ENCODE data around the gene KCNH8. TPM values are rescaled to one million over a fixed set of nuclear protein-coding genes. Genes with fewer than 3 reads are reported as not detected.

The KCNH8 gene
- total RNA-seq, 1 experiment from 2014 or later: not detected

DNA sequence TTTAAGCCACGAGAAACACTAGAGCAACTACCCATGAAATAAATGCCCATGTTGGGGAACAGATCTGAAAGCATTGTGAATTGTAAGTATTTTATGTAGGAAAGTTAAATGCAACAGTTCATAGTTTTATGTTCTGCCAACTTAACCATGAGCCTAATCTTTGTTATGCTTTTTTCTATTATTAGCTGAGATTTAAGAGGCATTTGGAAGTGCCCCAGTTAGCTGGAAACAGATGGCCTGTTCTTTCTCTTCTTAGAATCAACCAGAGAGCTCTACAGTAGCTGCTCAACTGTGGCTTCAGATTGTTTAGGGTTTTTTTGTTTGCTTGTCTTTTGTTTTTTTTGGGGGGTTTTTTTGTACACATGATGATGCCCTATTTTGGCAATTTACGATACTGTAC, 284.4 kb downstream of the KCNH8 start:
- H3K36me3 ChIP-seq (ENCODE audit: control insufficient read depth, insufficient read depth, low read length): no peaks in the 10 kb centered on the region
- no peak overlapping the region for H3K4me3 ChIP-seq (ENCODE audit: low read depth in 2 of 2, low read length in 2 of 2)
- ATAC-seq (no peak), DNase-seq (ENCODE audit: low read depth, low spot score) (no peak)
- ChIA-PET CTCF (no interaction called here), POLR2A (no interaction called here)
- intact Hi-C loops (cut with micrococcal nuclease; ENCODE audit: unreplicated experiment): no loop called here
- no peaks in the 10 kb centered on the region for H3K27me3 ChIP-seq (ENCODE audit: control insufficient read depth, insufficient read depth, low read length)
- no peaks in the 10 kb centered on the region for H3K4me1 ChIP-seq (ENCODE audit: control insufficient read depth, insufficient read depth, low read length)
- TF ChIP-seq SIN3A (IDR thresholded peaks at IDR 0.05; ENCODE audit: borderline replicate concordance, insufficient read depth, low read depth, low read length) (no peak), CTCF (IDR thresholded peaks at IDR 0.05) (no peak), TCF7L2 (IDR thresholded peaks at IDR 0.05; ENCODE audit: low read depth, low read length) (no peak), POLR2AphosphoS5 (IDR thresholded peaks at IDR 0.05; ENCODE audit: low read depth, low read length) (no peak)
- TF ChIP-seq, protein P1, sequence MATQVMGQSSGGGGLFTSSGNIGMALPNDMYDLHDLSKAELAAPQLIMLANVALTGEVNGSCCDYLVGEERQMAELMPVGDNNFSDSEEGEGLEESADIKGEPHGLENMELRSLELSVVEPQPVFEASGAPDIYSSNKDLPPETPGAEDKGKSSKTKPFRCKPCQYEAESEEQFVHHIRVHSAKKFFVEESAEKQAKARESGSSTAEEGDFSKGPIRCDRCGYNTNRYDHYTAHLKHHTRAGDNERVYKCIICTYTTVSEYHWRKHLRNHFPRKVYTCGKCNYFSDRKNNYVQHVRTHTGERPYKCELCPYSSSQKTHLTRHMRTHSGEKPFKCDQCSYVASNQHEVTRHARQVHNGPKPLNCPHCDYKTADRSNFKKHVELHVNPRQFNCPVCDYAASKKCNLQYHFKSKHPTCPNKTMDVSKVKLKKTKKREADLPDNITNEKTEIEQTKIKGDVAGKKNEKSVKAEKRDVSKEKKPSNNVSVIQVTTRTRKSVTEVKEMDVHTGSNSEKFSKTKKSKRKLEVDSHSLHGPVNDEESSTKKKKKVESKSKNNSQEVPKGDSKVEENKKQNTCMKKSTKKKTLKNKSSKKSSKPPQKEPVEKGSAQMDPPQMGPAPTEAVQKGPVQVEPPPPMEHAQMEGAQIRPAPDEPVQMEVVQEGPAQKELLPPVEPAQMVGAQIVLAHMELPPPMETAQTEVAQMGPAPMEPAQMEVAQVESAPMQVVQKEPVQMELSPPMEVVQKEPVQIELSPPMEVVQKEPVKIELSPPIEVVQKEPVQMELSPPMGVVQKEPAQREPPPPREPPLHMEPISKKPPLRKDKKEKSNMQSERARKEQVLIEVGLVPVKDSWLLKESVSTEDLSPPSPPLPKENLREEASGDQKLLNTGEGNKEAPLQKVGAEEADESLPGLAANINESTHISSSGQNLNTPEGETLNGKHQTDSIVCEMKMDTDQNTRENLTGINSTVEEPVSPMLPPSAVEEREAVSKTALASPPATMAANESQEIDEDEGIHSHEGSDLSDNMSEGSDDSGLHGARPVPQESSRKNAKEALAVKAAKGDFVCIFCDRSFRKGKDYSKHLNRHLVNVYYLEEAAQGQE (IDR thresholded peaks at IDR 0.05; ENCODE audit: insufficient read depth in 1 of 2, low read depth in 2 of 2, low read length in 1 of 2): no peak
- in situ Hi-C loops (cut with HindIII; ENCODE audit: low pct_unique_long_range_greater_than_20kb, low sequenced_read_pairs): no loop called here
- H3K9me3 ChIP-seq (ENCODE audit: control insufficient read depth, insufficient read depth, low read depth, low read length): no peaks in the 10 kb centered on the region
- no peak overlapping the region for H3K27ac ChIP-seq (ENCODE audit: low read length)
- BruUV-seq (replicated peaks): no TSS peak

DNA sequence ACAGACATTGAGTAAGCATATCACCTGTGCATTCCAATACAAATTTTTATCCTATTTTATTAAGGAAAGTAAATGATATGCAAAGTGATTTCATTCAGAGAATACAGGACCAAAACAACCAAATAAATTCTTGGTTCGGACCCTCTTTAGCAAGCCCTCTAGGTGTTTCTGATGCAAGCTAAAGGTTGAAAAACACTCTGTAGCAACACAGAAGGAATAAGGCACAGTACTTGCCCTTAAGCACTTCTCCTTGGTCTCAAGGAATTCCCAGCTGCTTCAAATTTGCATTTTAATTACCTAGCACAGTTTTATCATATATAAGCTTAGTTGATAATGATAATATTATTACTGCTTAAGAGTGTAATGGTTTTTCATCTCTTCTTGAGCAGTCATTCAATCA, 288.4 kb downstream of the KCNH8 start:
- intact Hi-C loops (cut with micrococcal nuclease; ENCODE audit: unreplicated experiment): no loop called here
- no peak for TF ChIP-seq TCF7L2 (IDR thresholded peaks at IDR 0.05; ENCODE audit: low read depth, low read length)
- TF ChIP-seq, protein P1 (IDR thresholded peaks at IDR 0.05; ENCODE audit: insufficient read depth in 1 of 2, low read depth in 2 of 2, low read length in 1 of 2): no peak
- TF ChIP-seq POLR2AphosphoS5 (IDR thresholded peaks at IDR 0.05; ENCODE audit: low read depth, low read length): no peak
- H3K4me3 ChIP-seq (ENCODE audit: low read depth in 2 of 2, low read length in 2 of 2): no peak overlapping the region
- ATAC-seq: no peak
- no peak for DNase-seq (ENCODE audit: low read depth, low spot score)
- POLR2A ChIA-PET: no interaction called here
- no peaks in the 10 kb centered on the region for H3K4me1 ChIP-seq (ENCODE audit: control insufficient read depth, insufficient read depth, low read length)
- H3K9me3 ChIP-seq (ENCODE audit: control insufficient read depth, insufficient read depth, low read depth, low read length): no peaks in the 10 kb centered on the region
- in situ Hi-C loops (cut with HindIII; ENCODE audit: low pct_unique_long_range_greater_than_20kb, low sequenced_read_pairs): no loop called here
- CTCF ChIA-PET: no interaction called here
- H3K27ac ChIP-seq (ENCODE audit: low read length): no peak overlapping the region
- no peaks in the 10 kb centered on the region for H3K36me3 ChIP-seq (ENCODE audit: control insufficient read depth, insufficient read depth, low read length)
- BruUV-seq (replicated peaks): no TSS peak
- H3K27me3 ChIP-seq (ENCODE audit: control insufficient read depth, insufficient read depth, low read length): no peaks in the 10 kb centered on the region

Measured in Panc1 (cell line).